ENCODE data around the gene LYST.
A peak's percentile ranks its signal among the peaks of the same experiment; 100 is the strongest.
"Not testable (repeated sequence)": the region's sequence is repeated elsewhere in the genome, so short reads cannot be mapped to it uniquely, and the experiment has no call there.

Gene LYST

DNA sequence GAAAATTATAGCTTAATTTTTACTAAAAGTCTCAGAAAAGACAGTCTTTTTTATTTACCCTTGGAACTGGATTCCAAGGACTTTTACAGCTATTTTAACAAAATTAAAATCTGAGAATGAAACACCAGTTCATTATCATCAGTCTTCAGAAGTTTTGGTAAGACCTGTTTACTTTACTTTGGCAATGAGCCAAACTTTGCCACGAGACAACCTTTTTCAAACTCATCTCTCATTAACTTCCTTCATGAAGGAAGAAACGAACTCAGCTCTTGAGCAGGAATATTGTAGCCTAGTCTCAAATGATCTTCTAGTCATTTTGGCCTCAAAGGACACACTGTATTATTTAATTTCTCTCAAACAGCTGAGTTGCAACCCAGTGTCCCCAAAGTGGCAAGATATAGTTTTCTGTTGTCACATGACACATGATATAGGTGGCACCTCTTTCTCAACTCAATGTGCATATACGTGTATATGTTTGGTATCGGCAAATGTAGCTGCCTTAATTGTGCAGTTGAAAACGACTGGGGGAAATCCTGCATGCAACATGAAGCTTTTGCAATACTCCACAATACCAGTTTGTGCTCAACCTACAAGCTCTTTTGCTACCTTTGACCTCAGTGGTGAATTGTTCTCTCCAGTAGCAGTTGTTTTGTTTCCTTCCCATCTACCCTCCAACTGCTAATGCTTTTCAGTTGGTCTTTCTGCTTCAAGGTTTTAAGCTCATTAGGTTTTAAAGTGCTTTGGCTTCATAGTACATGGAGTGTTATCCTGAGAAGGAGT is 208.8 kb downstream of the LYST start:
- no peak for TF ChIP-seq JUND (IDR thresholded peaks at IDR 0.05; ENCODE audit: low read depth)
- DNase-seq (ENCODE audit: low read depth in 1 of 2, low spot score in 1 of 2) = peak in 1 of 2 experiments; percentile 37
- in situ Hi-C loops (cut with HindIII; ENCODE audit: low pct_unique_long_range_greater_than_20kb, low sequenced_read_pairs) = no loop called here

GRCh38 chr1:235657269-235657668 is 209.4 kb downstream of the LYST start:
- DNase-seq (ENCODE audit: low read depth in 1 of 2, low spot score in 1 of 2) = no peak
- in situ Hi-C loops (cut with HindIII; ENCODE audit: low pct_unique_long_range_greater_than_20kb, low sequenced_read_pairs) = no loop called here
- TF ChIP-seq JUND (IDR thresholded peaks at IDR 0.05; ENCODE audit: low read depth) = no peak

DNA sequence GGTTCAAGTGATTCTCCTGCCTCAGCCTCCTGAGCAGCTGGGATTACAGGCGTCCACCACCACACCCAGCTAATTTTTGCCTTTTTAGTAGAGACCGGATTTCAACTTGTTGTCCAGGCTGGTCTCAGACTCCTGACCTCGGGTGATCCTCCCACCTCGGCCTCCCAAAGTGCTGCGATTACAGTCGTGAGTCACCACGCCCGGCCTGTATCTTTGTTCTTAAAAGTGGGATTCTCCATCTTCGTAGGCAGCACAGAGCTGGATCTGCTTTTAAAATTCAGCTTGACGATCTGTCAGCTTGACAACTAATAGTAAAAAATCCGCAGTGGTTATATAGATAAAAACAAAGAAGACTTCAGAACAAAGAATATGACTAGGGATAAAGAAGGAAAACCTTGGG is 214.3 kb downstream of the LYST start:
- in situ Hi-C loops (cut with HindIII; ENCODE audit: low pct_unique_long_range_greater_than_20kb, low sequenced_read_pairs) = no loop called here
- no peak for DNase-seq (ENCODE audit: low read depth in 1 of 2, low spot score in 1 of 2)
- TF ChIP-seq JUND (IDR thresholded peaks at IDR 0.05; ENCODE audit: low read depth) = no peak

- DNase-seq (ENCODE audit: low read depth in 1 of 2, low spot score in 1 of 2) = no peak
- no peak for TF ChIP-seq JUND (IDR thresholded peaks at IDR 0.05; ENCODE audit: low read depth)
- in situ Hi-C loops (cut with HindIII; ENCODE audit: low pct_unique_long_range_greater_than_20kb, low sequenced_read_pairs) = no loop called here
These were observed 215.4 kb downstream of the LYST start for GRCh38 chr1:235651170-235651806.

DNA sequence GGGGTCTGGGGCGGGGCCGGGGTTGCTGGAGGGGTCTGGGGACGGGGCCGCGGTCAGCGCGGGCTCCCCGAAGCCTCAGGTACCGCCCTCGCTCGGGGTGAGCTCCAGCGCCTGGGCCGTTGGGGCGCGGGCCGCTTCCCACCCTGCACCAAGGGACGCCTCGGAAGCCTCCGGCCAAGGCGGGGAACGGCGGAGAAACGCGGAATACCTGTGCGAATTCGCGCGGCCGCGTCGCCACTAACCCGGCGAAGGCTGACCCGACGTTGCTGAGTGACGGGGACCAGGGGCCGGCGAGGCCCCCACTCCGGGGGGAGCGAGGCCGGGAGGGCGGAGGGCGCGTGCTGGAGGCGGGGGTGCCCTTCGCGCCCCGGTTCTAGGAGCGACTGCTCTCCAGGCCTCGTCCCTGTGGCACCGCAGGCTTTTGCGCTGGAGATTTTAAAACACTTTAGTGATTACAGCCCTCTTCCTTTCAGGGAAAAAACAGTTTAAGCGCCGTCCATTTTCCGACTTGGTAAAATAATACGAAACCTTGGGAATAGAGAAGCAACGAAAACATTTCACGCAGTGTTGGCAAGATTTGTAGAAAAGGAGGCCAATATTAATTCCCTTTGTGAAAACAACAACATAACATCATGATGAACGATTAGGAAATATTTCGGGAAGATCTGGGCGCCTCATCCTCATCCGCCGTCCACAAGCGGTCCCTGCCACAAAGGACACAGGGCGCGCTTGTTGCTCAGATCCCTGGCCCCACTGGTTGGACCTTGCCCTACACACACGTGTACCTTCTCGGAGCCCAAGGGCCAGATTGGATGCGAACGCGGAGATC is 216.2 kb downstream of the LYST start:
- DNase-seq (ENCODE audit: low read depth in 1 of 2, low spot score in 1 of 2) = no peak
- in situ Hi-C loops (cut with HindIII; ENCODE audit: low pct_unique_long_range_greater_than_20kb, low sequenced_read_pairs) = no loop called here

GRCh38 chr1:235649368-235650163 is 217.1 kb downstream of the LYST start, which contains the start of gene GNG4:
TSS of gene GNG4 (minus strand) at chr1:235649784. CDS start at chr1:235583838, 65,946 bp downstream.
- peak; percentile 28 to 72 for DNase-seq (ENCODE audit: low read depth in 1 of 2, low spot score in 1 of 2)
- in situ Hi-C loops (cut with HindIII; ENCODE audit: low pct_unique_long_range_greater_than_20kb, low sequenced_read_pairs) = no loop called here

More for the DNA sequence above, 216.2 kb downstream of the LYST start:
- TF ChIP-seq JUND (IDR thresholded peaks at IDR 0.05; ENCODE audit: low read depth) = no peak

GRCh38 chr1:235648954-235649367 is 217.7 kb downstream of the LYST start:
- in situ Hi-C loops (cut with HindIII; ENCODE audit: low pct_unique_long_range_greater_than_20kb, low sequenced_read_pairs) = no loop called here
- peak; percentile 82 to 88 for DNase-seq (ENCODE audit: low read depth in 1 of 2, low spot score in 1 of 2)

More at GRCh38 chr1:235649368-235650163, 217.1 kb downstream of the LYST start, which contains the start of gene GNG4:
- TF ChIP-seq JUND (IDR thresholded peaks at IDR 0.05; ENCODE audit: low read depth) = no peak

DNA sequence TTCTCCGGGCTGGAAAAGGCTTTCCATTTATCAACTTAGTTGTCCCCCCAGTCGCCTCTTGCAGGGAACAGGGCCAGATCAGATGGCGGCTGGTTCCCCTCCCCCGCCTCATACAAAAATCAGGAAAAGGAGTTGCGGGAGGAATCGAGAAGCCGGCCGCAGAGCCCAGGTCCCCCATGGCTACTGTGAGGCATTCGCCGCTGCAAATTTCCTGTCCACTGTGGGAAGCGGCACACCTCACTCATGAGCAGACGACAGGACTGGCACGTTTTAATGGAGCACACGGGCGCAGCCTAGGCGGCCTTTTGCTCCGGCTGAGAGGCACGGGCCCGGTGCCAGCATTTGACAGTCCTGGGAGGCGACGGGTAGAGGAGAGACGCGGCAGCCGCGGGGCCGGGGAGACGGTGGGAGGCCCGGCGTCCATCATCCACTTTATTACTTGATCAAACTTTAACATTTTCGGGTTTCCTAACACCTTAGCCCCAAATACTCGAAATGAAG is 218.2 kb downstream of the LYST start:
- TF ChIP-seq JUND (IDR thresholded peaks at IDR 0.05; ENCODE audit: low read depth) = no peak
- in situ Hi-C loops (cut with HindIII; ENCODE audit: low pct_unique_long_range_greater_than_20kb, low sequenced_read_pairs) = no loop called here
- DNase-seq (ENCODE audit: low read depth in 1 of 2, low spot score in 1 of 2) = peak in 1 of 2 experiments; percentile 31

More at GRCh38 chr1:235648954-235649367, 217.7 kb downstream of the LYST start:
- no peak for TF ChIP-seq JUND (IDR thresholded peaks at IDR 0.05; ENCODE audit: low read depth)

DNA sequence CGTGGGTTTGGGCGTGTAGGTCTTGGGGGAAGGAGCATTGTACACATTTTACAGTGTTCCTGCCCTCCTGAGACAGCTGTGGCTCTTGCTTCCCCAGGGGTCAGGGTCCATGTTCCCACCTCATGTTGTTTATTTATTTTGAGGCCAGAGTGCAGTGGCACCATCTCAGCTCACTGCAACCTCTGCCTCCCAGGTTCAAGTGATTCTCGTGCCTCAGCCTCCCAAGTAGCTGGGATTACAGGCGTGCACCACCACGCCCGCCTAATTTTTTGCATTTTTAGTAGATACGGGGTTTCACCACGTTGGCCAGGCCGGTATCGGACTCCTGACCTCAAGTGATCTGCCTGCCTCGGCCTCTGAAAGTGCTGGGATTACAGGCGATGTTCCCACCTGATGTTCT is 219.2 kb downstream of the LYST start:
- DNase-seq (ENCODE audit: low read depth in 1 of 2, low spot score in 1 of 2); in situ Hi-C loops (cut with HindIII; ENCODE audit: low pct_unique_long_range_greater_than_20kb, low sequenced_read_pairs): not testable (repeated sequence)

DNA sequence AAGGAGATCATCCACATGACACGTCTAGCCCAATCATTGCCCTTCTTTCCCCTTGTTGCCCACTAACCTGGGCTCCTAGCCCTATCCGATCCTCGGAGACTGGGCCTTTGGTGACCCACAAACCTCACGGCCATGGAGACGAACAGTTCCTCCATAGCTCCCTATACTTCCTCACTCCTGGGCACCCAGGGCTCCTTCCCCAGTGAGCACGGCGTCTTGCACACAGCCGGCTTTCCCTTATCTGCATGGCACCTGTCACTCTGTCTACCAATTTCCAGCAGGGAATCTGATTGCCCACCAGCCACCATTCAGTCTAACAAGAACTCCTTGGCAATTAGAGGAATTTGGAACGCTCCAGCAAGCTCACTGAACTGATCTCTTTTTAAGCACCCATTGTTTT is 220.2 kb downstream of the LYST start:
- DNase-seq (ENCODE audit: low read depth in 1 of 2, low spot score in 1 of 2) = no peak

DNA sequence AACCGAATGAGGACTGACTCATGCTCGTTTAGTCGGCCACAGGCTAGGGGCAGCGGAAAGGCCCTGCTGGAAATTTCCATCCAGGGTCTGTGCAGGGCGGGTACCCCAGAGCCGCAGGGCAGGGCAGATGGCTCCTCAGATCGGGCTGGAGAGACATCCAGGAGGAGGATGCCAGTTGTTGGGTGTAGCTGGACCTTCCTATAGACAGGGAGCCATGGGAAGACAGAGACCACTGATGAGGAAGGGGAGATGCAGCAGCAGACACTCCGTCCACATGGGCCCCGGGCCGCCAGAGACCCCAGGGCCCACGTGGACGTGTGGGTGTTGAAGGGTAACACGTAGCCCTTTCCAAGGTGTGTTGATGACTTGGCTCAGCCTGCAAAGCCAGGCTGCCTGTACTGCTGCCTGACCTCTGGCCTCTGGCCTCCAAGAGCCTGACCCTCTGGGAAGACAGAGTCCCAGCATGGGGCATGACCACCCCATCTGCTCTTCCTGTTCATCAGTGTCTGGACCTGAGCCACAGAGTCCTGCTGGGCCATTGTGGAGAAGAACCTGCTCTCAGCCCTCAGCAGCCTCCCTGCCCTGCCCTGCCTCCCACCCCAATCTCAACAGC is 221.9 kb downstream of the LYST start:
- no peak for TF ChIP-seq JUND (IDR thresholded peaks at IDR 0.05; ENCODE audit: low read depth)

More for the DNA sequence above, 220.2 kb downstream of the LYST start:
- no peak for TF ChIP-seq JUND (IDR thresholded peaks at IDR 0.05; ENCODE audit: low read depth)
- in situ Hi-C loops (cut with HindIII; ENCODE audit: low pct_unique_long_range_greater_than_20kb, low sequenced_read_pairs) = no loop called here

More for the DNA sequence above, 221.9 kb downstream of the LYST start:
- DNase-seq (ENCODE audit: low read depth in 1 of 2, low spot score in 1 of 2) = no peak
- in situ Hi-C loops (cut with HindIII; ENCODE audit: low pct_unique_long_range_greater_than_20kb, low sequenced_read_pairs) = no loop called here

All from T47D (cell line).